Stimulated activated naive CD4-positive, alpha-beta T cell (primary cell): ENCODE results near the gene KCNIP4.

Source experiments
- DNase-seq, 6 experiments: peaks; one replicate each; lab custom pipeline; 2025; lab: John Stamatoyannopoulos, UW

The KCNIP4 gene

GRCh38 chr4:21685911-21686310 lies 262.7 kb downstream of the KCNIP4 start:
- no peak for DNase-seq

- no peak for DNase-seq
Observed at GRCh38 chr4:21680326-21680898, 268.2 kb downstream of the KCNIP4 start.

DNA sequence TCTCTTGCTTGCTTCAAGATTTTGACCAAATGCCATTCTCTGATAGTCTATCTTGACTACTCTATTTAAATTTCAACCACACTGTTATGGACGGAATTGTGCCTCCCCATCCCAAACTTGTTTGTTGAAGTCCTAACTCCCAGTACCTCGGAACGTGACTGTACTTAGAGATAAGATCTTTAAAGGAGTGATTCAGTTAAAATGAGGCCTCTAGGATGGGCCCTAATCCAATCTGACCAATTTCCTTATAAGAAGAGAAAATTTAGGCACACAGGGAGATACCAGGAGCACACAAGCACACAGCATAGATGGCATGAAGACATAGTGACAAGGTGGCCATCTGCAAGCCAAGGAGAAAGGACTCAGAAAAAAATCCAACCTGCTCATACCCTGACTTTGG lies 269.9 kb downstream of the KCNIP4 start:
- DNase-seq = no peak

DNA sequence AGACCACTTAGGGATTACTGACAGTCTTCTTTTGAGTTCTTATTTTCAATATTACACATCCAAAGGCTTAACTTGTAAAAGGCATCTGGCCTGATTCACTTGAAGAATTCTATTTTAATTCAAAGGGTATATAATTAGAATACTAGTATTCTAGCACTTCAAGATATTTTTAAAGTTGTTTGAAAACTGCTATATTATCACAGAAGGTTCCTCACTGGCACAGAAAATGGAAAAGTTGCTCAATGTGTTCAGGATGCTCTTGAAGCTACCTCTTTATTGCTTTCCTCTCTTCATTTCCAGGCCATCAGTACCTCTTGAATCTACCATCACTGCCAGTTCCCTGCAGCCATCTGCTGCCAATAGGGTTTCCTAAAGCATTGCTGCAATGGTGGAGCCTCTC lies 271.4 kb downstream of the KCNIP4 start:
- DNase-seq = no peak

- DNase-seq = no peak
Observed at GRCh38 chr4:21664355-21664754, 284.2 kb downstream of the KCNIP4 start.

GRCh38 chr4:21656832-21657231 lies 291.7 kb downstream of the KCNIP4 start:
- no peak for DNase-seq

GRCh38 chr4:21655031-21655430 lies 293.5 kb downstream of the KCNIP4 start:
- no peak for DNase-seq

GRCh38 chr4:21652508-21653231 lies 295.9 kb downstream of the KCNIP4 start:
- no peak for DNase-seq

GRCh38 chr4:21649391-21650090 lies 299.0 kb downstream of the KCNIP4 start:
- no peak for DNase-seq

DNA sequence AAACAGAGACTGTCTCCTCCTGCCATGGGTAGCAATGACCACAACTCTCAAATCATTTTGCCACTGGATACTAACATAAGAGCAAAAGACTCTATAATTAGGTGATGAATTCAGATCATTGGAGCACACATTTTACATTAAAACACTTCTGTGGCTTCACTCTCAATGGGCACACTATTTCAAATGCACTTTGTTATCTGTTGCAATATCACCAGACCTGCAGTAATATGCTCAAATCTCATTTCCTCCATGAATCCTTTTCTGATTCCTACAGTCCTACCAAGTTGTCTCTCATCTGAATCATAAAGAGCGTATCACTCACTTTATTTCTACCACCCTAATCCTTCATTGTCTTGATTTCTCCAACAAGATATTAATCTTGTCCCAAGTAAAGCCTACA lies 302.8 kb downstream of the KCNIP4 start:
- DNase-seq = no peak

- no peak for DNase-seq
Observed at GRCh38 chr4:21641696-21642095, 306.9 kb downstream of the KCNIP4 start.

- no peak for DNase-seq
Observed at GRCh38 chr4:21638171-21638725, 310.3 kb downstream of the KCNIP4 start.

GRCh38 chr4:21628916-21629610 lies 319.5 kb downstream of the KCNIP4 start:
- no peak for DNase-seq

- DNase-seq = no peak
Observed at GRCh38 chr4:21628116-21628670, 320.4 kb downstream of the KCNIP4 start.

- no peak for DNase-seq
Observed at GRCh38 chr4:21625447-21625846, 323.1 kb downstream of the KCNIP4 start.

- no peak for DNase-seq
Observed at GRCh38 chr4:21605006-21605405, 343.6 kb downstream of the KCNIP4 start.

GRCh38 chr4:21596521-21596920 lies 352.1 kb downstream of the KCNIP4 start:
- DNase-seq = no peak

GRCh38 chr4:21593671-21594001 lies 354.9 kb downstream of the KCNIP4 start:
- no peak for DNase-seq

DNA sequence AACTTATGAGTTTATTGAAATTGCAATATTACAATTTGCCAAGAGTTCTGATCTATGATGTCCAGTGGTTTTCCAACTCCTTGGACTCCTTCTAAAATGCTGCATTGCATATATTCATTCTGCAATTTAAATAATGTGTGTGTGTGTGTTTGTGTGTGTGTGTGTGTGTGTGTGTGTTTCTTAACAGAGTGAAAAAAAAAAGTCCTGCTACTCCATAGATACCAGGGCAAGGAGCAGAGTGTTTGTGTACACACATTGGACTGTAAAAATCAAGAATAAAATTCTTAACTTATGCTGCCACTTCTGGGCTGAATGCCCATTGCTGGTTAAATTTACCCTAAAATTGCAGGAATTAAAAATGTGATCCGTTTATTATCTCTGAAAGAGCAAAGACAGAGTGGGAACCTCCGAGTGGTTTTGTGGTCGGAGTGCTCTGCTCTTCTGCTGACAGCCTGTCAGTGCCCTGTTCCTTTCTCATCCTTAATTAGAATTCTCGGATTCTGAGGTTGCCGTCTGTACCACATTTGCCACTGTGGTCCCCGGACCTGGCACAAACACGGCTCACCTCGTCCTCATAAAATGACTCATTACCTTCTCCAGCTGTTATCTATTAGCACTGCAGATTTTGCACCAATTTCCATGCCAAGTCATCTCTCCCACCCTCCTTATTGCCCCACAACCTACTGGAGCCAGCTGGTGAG lies 355.5 kb downstream of the KCNIP4 start:
- DNase-seq = no peak

DNA sequence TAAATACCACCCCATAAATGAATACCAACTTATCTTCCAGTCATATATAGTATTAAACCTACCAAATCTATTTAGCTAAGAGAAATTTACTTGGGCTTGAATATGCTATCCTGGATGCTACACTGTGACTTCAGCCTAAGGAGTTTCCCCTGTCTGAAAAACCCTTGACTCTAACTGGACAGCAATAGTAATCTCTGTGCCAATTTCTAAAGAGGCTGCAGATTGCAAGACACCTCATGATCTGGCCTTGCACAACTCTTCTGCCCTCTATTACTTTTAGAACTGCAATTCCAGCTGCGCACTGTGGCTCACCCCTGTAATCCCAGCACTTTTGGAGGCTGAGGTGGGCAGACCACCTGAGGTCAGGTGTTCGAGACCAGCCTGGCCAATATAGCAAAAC lies 371.5 kb downstream of the KCNIP4 start:
- DNase-seq = no peak

- DNase-seq = no peak
Observed at GRCh38 chr4:21571100-21571499, 377.5 kb downstream of the KCNIP4 start.

DNA sequence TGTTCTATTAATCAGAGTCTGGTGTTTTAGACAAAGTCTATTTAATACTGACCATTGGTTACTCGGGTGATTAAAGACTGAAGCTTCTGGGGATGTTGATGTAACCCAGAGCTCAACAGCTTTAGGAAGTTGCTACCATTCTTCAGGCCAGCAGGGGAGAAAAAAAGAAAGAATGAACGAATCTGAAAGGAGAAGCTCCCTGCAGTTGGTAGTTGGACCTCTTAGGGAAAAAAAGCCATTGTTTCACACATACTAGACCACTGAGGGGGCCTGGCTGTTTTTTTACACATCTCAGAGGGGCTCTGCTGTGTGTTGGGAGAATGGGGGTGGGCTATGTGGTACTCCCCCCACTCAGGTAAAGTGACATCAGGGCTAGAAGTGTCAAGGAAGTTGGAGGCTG lies 378.9 kb downstream of the KCNIP4 start:
- DNase-seq = no peak
